NCI-H2196 (cell line): Measurements from ENCODE around the gene SLAMF9.
A peak's percentile ranks its signal among the peaks of the same experiment; 100 is the strongest.

Experiments
- DNase-seq: peaks from one replicate; lab custom pipeline; 2025; ENCODE audit not compliant: unreplicated experiment; lab: John Stamatoyannopoulos, UW

SLAMF9 gene

DNA sequence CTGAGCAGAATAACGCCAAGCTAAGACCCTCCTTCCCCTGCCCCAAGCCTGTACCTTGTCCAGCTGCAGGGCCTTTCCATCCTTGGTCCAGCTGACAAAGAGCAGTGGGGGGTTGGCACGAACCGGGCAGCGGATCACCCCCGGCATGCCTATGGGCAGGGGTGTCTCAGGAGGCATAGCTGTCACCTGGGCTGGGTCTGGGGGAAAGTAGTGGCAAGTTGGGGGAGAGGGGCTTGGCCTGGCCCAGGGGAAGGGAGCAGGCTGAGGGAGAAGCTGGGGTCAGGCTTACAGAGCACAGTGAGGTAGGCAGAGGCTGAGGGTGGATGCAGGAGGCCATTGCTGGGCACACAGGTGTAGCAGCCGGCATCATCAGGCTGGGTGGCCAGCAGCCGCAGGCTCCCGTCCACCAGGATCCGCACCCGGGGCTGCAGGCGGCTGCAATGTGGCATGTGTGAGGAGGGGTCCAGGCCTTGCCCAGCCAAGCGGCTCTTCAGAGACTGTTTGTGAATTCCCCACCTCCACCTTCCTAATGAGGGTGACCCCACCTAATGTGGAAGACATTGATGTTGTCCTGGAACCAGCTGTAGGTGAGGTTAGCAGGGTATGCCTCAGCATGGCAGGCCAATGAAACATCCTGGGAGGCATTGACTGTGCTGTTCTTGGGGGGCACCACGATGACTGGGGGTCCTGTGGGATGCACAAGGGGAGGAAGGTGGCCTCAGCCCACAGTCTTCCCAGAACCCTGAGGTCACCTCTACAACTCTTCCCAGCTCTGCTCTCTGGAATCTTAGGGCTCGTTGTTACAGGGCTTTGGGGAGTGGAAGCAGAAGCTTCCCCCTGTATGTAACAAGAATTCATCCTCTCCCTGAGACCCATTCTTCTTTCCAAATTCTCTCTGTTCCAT is 19.6 kb downstream of the SLAMF9 start:
- no peak for DNase-seq

DNA sequence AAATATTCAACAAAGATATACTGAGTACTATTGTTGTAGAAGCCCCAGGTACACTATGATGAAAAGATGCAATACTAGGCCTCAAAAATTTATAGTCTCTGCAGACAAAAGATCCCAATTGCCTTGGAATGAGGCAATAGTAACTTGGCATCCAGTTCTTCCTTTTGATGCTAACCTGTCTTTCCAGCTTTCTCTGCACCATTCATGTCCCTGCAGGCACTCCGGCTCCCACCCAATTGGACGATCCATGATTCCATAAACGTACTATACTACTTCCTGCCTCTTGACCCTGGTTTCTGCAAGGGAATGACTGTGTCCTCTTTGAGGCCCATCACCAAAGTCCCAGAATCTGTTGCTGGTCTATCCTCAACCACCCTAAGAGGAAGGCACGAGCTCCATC is 20.7 kb downstream of the SLAMF9 start:
- no peak for DNase-seq

DNA sequence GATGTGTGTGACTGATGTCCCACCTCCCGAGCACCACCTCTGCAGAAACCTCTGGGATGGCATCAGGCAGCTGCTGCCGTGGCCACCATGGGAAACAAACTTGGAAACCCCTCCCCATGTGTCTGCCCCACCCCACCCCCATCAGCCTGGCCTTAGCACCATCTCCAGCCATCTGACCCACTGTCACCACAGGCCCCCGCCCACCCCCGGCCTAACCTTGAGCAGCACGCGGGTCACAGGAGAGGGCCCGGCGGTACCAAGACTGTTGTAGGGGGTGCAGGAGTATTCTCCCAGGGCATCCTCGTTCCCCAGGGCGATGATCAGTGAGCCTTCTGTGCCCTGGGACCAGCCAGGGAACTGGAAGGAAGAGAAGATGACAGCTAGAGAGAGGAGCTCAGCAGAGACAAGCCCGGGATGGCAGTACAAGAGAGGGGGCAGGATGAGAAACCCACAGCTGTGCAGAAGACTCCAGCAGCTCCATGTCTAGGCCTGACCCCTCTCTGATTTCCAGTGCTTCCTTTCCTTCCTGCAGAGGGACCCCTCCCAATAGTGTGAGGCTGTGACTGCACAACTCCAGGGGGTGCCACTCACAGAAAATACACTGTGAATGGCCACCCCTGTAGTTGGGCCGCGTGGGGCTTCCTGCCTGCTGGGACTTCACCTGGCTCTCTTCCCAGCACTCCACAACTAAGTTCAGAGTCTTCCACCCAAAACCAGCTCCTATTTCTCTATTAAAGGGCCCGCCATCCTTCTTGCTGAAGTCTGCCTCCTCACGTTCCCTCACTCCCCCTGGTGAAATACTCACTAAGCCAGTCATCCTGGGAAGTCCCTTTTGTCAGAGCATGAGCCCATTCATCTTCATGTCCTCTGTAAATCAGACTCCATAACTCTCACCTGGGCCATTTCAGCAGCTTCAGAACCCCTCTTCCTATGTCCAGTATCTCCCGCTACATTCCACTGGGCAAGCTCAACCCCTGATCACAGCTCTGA is 21.4 kb downstream of the SLAMF9 start:
- DNase-seq, result no peak

DNA sequence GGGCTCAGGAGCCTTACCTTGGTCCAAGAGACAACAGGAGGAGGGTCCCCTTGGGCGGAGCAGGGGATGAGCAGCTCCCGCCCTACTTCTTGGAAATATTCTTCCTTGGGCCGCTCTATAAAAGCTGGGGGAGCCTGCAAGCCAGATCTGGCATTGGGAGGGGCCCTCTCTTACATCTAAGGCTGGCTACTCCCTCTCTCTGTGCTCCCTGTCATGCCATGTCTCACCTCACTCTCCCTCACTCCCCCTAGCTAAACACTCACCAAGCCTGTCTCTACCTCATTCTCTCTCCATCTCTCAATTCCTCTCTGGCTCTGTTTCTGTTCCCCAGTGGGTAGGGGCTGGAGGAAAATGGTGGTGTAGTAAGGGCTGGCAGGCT is 22.3 kb downstream of the SLAMF9 start:
- DNase-seq, result no peak

- no peak for DNase-seq
Observed at GRCh38 chr1:159931101-159931794, 22.8 kb downstream of the SLAMF9 start.

- no peak for DNase-seq
Observed at GRCh38 chr1:159930634-159931033, 23.4 kb downstream of the SLAMF9 start.

- DNase-seq, result no peak
Observed at GRCh38 chr1:159930216-159930615, 23.8 kb downstream of the SLAMF9 start.

DNA sequence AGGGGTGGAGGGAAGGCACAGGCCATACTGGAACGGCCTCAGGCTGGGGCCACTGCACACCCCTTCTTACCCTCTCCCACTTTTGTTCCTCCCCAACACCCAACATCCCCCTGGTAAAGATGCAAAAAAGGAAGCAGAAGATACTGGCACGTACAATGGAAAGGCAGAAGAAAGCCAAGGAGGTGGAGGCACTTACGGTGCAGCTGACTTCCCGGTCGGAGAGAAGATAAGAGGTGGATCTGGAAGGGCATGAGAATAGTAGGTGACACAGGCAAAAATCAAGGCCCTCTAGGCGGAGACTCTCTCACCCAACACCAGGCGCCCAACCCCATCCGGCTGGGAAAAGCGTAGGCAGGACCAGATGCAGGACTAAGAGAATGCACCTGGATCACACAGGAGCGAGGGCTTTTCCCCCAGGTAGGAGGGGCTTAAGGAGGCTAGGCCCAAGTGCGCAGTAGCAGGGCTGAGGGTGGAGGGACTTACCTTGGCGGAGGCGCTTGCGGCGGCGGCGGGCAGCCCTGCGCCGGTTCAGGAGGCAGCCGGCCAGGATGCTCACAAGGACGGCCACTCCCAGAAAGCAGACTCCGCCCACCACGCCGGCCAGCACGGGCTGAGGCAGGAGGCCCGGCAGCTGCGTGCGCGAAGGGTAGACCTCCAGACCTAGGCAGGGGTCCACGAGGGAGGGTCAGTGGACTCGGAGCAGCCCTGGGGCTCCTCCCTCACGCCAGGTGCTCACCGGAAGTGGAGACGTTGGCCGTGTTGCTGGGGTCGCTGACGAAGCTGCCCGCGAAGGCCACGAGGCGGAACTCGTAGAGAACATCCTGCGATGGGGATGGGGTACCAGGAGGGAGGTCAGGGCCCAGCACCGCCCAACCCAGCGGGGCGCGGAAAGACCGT is 24.6 kb downstream of the SLAMF9 start:
- DNase-seq, result no peak

DNA sequence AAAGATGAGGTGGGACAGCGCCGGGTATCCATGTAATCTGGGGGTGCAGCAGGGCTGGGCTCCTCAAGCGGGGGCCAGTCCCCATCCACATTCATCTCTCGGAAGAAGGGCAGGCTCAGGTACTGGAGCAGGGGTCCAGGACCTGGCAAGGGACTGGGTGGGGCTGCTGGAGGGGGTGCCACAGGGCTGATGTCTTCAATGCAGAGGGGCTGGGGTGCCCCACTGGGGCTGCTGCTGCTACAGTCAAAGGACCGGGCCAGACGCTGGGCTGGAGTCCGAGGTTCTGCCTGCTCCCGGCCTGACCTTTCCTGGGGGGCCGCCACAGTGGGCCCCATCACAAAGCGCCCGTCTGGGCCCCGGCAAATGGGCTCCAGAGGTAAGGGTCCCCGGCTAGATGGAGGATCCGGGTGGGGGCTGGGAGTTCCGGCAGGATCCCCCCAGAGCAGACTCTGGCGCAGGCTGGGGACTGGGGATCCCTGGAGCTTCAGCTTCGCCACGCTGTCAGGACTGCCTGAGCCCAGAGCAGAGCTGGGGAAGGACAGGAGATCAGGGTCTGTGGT is 25.5 kb downstream of the SLAMF9 start:
- no peak for DNase-seq

DNA sequence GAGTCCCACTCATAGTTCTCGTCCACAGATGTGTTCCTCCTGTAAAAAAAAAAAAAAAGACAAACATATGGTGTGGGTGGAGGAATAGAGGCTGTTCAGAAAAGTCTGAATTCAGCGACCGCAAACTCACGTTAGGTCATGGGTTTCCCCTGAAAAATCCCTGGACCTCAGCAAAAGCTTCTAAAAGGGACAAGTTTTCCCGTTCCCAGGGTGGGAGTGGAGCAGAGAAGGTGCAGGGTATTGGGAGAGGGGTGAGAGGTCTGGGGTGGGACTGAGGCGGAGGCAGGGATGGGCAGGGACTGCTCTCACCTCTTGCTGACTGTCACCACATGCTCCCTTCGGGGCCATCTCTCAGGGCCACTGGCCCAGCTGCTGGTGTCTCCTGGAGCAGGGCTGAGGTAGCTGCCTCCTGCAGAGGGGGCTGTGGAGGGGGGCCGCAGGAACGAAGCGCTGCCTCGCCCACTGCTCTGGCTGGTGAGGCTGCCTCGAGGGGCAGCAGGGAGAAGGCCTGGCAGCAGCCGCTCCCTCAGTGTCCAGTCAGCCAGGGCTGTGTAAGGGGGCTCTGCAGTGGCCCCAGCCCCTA is 26.1 kb downstream of the SLAMF9 start:
- no peak for DNase-seq

- no peak for DNase-seq
Observed at GRCh38 chr1:159927211-159927848, 26.7 kb downstream of the SLAMF9 start.

GRCh38 chr1:159925719-159926078 is 28.3 kb downstream of the SLAMF9 start:
- no peak for DNase-seq

DNA sequence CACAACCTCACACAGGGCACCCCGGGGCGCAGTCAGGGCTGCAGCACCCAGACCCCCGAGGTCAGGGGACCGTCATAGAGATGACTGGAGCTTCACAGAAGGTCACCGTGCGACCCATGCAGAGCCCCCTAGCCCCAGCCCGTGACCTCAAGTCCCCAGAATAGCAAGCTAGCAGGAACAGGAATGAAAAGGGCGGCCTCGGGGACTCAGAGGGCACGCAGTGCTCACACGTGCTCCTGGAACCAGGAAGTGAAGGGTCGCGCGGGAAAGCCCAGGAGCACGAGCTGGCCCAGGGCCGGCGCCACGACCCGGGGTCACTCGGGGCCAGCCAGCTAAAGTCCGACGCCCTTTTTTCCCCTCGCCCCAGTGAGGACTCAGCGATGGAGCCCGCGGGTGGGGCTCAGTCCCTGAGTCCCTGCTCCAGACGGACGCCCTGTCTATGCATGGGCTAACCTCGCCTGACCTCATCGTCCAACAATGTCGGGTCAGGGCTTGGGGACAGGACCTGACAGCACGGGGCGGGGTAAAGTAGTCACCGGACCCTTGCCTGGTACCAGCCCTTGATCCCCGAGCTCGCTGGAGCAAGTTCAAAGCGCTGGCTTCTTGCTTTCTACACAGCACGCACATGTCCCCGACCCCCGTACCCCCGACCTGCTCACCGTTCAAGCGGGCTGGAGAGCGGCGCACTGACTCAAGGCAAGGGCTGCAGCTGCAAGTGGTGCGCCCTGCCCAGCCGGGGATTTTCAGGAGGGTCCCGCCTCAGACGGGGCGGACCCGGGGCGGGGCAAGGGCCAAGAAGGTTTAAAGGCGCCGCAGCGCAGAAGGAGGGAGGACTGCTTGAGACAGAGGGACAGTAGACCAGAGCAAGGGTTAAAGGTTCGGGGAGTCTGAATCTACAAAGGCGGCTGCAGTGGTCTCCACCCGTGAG is 29.0 kb downstream of the SLAMF9 start, which contains the start of gene TAGLN2:
TAGLN2 (minus strand) TSS at position 717 of the 928 bp plus-strand sequence. CDS start 4,998 bp downstream, outside the sequence.
- peak; percentile 84 for DNase-seq

DNA sequence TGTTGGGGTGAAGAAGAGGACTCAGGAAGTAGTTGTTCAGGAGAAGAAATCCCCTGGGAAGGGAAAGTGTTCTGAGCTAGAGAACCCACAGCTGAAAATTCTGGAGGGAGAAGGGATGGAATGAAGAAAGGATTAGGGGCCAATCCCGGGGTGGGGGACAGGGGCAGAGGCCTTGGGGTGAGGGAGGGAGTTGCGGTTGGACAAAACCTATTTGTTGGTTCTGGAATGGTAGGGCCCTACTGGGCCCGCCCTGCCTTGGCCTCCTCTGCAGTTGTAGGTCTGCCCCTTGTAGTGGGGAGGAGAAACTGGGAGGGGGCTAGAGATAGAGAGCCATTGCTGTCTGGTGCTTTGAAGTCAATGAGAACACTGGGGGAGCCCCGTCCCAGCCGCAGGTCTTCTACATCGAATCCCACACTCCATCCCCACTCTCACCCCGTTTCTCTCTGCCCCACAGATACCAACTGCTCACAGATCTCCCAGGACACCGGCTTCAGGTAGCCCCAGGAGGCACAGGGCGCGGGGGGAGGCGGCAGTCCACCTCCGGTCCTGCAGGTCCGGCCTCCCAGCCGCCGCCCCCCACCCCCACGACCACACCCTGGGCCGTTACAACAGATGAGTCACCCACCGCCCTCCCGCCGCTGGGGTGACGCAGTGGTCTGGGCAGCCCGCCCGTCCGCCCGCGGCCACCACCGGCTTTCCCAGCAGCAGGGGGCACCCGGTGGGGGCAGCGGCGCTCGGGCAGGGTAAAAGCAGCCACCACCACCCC is 29.8 kb downstream of the SLAMF9 start:
- peak; percentile 68 for DNase-seq

DNA sequence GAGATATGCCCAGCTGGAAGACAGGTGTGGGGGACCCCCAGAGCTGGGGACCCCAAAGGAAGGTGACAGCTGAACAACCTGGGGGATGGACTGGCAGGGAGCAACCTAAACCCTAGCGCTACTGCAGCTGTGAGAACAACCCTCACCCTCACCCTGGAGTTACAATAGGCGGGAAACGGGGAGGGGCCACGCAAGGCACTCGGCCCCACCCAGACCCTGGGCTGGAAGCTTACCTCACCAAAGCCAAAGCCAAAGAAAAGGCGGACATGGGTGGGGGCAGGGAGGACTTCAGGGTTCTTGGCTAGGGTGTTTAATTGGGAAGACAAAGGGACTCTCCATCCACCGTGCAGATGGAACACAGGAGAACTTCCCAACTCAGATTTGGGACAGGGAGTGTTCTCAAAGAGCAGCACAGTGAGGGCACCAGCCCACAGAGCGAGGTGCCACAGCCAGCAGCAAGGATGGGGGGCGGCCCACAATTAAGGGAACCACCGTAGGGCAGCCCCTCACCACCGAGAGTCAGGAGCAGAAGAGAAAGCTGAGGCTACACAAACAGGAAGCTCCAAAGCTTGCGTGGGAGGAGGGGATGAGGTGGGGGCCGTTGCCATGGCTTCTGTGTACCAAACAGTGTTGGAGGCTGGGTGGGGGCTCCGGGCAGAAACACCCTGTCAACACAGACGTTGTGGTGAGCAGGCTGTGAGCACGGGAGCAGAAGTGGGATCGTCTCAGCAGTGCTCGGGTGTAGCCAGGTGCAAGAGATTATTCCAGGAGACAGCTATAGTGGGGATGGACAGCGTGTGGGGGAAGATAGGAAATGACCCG is 30.6 kb downstream of the SLAMF9 start:
- peak; percentile 89 for DNase-seq

DNA sequence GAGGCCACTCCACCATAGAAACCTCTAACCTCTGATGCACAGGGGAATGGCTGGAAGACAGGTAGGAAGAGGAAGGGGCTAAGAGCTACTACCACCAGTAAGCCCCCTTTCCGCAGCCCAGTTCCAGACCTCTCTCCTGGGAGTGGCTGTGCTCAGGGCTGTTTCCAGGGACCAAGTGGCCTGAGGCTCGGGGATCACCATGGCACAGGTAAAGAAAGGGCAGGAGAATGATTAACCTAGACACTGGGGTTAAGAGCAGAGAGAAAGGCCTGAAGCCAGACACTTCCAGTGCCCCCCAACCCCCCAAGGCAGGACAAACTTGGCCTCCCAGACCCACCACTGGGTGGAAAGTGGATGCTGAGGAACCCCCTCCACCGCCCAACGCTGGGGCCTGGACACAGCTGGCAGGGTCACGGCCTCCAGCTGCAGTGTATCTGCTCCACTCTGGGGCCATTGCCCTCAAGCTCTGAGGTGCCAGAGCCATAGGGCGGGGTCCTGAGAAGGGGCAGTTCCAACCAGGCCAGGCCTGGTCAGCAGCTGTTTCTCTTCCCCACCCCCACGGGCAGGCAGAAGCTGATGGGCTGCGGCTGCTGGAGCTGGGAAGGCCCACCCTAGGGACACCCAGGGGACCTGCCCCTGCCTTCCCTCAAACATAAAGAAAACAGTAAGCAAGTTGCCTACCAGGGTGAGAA is 31.4 kb downstream of the SLAMF9 start:
- no peak for DNase-seq
